SK-N-SH (cell line): ENCODE data around the gene RCAN3.

Source experiments
- EP300 ChIP-seq, 2 experiments: IDR thresholded peaks; 2 replicates each; pipeline versions ENCODE4 v1.4.0 to v1.6.1; 2012; ENCODE audit warnings: borderline replicate concordance in 1 of 2, low read depth in 1 of 2, low read length in 1 of 2
- FOSL2 ChIP-seq: IDR thresholded peaks from 2 replicates; pipeline ENCODE4 v1.4.0; 2012; ENCODE audit warnings: low read depth, mild to moderate bottlenecking, moderate library complexity, borderline replicate concordance
- FOXM1 ChIP-seq: IDR thresholded peaks from 2 replicates; pipeline ENCODE4 v1.4.0; 2012; ENCODE audit warnings: low read depth, mild to moderate bottlenecking
- MXI1 ChIP-seq: IDR thresholded peaks from 2 replicates; pipeline ENCODE4 v1.6.1; 2012; ENCODE audit warnings: mild to moderate bottlenecking, low read depth, low read length, improper control_type of control experiment
- RCOR1 ChIP-seq: fragments of 150-350 bp; IDR thresholded peaks from 2 replicates; pipeline ENCODE4 v1.6.1; 2017; ENCODE audit warnings: antibody characterized with exemption, low read length
- RFX5 ChIP-seq: IDR thresholded peaks from 2 replicates; pipeline ENCODE4 v1.6.1; 2012; ENCODE audit warnings: mild to moderate bottlenecking, improper control_type of control experiment, low read length
- TAF1 ChIP-seq: IDR thresholded peaks from 2 replicates; pipeline ENCODE4 v1.6.1; 2012; ENCODE audit warnings: low read depth, mild to moderate bottlenecking, low read length, moderate library complexity, borderline replicate concordance
- YY1 ChIP-seq: IDR thresholded peaks from 2 replicates; pipeline ENCODE4 v1.4.0; 2012; ENCODE audit warnings: low read depth, mild to moderate bottlenecking
- TF ChIP-seq, protein P1 (sequence below): fragments of 200-600 bp; sonication (generic); IDR thresholded peaks from 2 replicates; pipeline ENCODE4 v1.6.1; 2017; ENCODE audit warnings: antibody characterized with exemption, mild to moderate bottlenecking, moderate library complexity

- TF ChIP-seq, protein P1, sequence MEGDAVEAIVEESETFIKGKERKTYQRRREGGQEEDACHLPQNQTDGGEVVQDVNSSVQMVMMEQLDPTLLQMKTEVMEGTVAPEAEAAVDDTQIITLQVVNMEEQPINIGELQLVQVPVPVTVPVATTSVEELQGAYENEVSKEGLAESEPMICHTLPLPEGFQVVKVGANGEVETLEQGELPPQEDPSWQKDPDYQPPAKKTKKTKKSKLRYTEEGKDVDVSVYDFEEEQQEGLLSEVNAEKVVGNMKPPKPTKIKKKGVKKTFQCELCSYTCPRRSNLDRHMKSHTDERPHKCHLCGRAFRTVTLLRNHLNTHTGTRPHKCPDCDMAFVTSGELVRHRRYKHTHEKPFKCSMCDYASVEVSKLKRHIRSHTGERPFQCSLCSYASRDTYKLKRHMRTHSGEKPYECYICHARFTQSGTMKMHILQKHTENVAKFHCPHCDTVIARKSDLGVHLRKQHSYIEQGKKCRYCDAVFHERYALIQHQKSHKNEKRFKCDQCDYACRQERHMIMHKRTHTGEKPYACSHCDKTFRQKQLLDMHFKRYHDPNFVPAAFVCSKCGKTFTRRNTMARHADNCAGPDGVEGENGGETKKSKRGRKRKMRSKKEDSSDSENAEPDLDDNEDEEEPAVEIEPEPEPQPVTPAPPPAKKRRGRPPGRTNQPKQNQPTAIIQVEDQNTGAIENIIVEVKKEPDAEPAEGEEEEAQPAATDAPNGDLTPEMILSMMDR: no peak
- TF ChIP-seq FOXM1: no peak
- TF ChIP-seq MXI1: no peak
- TF ChIP-seq EP300 (IDR thresholded peaks at IDR 0.05; ENCODE audit: borderline replicate concordance in 1 of 2, low read depth in 1 of 2, low read length in 1 of 2): no peak
- no peak for TF ChIP-seq FOSL2
- no peak for TF ChIP-seq YY1
- TF ChIP-seq TAF1: no peak
- TF ChIP-seq RFX5: no peak
- no peak for TF ChIP-seq RCOR1
Observed at GRCh38 chr1:24465099-24465498, 37.5 kb upstream of the RCAN3 start.
